ENCODE results near the gene REEP6. TPM values are rescaled to one million over a fixed set of nuclear protein-coding genes. Genes with fewer than 3 reads are reported as not detected.

Gene REEP6
- total and polyA plus RNA-seq, 3 donors from 2014 or later = 386 to 454 (median 429) TPM

DNA sequence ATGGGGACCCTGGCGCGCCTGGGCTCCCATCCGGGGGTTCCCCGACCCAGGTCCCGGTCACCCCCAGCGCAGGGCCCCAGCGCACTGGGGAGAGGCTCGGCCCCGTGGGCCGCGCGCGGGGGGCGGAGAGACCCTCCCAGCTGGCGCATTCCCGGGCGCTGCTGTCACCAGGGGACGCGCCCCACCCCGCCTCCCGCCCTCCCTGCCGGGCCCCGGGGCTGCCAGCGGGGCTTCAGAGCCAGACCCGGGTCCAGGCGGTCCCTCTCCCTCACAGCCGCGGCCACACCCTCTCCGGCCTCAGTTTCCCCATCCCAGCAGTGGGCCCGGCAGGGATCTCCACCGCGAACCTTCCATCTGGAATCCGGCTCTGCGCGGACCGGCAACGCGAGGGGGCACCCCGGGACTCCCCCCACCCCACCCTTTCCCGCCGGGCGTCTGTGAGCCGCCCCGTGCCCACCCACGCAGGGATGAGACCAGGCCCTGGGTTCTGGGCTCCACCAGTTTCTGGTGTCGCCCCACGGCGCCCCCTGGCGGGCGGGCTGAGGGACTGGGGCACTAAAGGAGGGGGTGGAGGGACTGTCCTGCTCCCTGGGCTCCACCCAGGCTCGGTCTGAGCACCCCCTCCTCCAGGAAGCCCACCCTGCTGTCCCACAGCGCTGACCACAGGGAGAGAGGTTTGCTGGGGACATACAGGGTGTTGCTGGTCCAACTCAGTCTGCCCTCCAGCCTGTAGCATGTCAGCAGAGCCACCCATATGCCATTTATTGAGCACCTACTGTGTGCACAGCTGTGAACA is 22.7 kb downstream of the REEP6 start:
- intact Hi-C loops (cut with DNase I; ENCODE audit: low total_unique reads) = no loop called here
- no peak for DNase-seq

DNA sequence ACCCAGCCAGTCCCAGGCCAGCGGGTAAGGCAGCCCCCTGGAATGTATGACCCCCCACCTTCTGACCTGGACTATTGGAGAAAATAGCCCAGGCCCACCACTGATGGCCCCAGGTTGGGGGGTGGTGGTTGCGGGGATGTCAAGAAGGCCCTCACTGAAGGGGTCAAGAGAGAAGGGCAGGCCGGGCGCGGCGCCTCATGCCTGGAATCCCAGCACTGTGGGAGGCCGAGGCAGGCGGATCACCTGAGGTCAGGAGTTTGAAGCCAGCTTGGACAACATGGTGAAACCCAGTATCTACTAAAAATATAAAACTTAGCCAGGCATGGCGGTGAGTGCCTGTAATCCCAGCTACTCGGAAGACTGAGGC is 23.3 kb downstream of the REEP6 start:
- Histone ChIP-seq H3K27ac (peak overlapping the region in 1 of 2 donors; percentile 85), H3K4me3 (no peak overlapping the region), H3K9me3 (no peaks in the 10 kb centered on the region), H3K27me3 (no peaks in the 10 kb centered on the region), H3K4me1 (peaks cover 11% of the 10 kb centered on the region), H3K36me3 (ENCODE audit: low read depth, missing control alignments) (no peaks in the 10 kb centered on the region)
- TF ChIP-seq, protein P1, sequence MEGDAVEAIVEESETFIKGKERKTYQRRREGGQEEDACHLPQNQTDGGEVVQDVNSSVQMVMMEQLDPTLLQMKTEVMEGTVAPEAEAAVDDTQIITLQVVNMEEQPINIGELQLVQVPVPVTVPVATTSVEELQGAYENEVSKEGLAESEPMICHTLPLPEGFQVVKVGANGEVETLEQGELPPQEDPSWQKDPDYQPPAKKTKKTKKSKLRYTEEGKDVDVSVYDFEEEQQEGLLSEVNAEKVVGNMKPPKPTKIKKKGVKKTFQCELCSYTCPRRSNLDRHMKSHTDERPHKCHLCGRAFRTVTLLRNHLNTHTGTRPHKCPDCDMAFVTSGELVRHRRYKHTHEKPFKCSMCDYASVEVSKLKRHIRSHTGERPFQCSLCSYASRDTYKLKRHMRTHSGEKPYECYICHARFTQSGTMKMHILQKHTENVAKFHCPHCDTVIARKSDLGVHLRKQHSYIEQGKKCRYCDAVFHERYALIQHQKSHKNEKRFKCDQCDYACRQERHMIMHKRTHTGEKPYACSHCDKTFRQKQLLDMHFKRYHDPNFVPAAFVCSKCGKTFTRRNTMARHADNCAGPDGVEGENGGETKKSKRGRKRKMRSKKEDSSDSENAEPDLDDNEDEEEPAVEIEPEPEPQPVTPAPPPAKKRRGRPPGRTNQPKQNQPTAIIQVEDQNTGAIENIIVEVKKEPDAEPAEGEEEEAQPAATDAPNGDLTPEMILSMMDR (IDR thresholded peaks at IDR 0.05) = no peak
- TF ChIP-seq POLR2A (IDR thresholded peaks at IDR 0.05) = no peak
- WGBS, 2 donors = 70 to 82% methylated on average over 8 to 10 of the region's 10 CpGs
- DNase-seq = no peak
- intact Hi-C loops (cut with DNase I; ENCODE audit: low total_unique reads) = no loop called here

More for the DNA sequence above, 22.7 kb downstream of the REEP6 start:
- Histone ChIP-seq H3K9me3 (no peaks in the 10 kb centered on the region), H3K4me1 (peaks cover 11% of the 10 kb centered on the region), H3K4me3 (peak overlapping the region; percentile 50 to 56), H3K27me3 (no peaks in the 10 kb centered on the region), H3K36me3 (ENCODE audit: low read depth, missing control alignments) (no peaks in the 10 kb centered on the region), H3K27ac (peak overlapping the region; percentile 31 to 85)
- WGBS, 2 donors = 3 to 40% methylated on average over 1 to 43 of the region's 52 CpGs
- no peak for TF ChIP-seq POLR2A (IDR thresholded peaks at IDR 0.05)
- TF ChIP-seq, protein P1 (IDR thresholded peaks at IDR 0.05) = peak; percentile 29 to 39 (median 38)

DNA sequence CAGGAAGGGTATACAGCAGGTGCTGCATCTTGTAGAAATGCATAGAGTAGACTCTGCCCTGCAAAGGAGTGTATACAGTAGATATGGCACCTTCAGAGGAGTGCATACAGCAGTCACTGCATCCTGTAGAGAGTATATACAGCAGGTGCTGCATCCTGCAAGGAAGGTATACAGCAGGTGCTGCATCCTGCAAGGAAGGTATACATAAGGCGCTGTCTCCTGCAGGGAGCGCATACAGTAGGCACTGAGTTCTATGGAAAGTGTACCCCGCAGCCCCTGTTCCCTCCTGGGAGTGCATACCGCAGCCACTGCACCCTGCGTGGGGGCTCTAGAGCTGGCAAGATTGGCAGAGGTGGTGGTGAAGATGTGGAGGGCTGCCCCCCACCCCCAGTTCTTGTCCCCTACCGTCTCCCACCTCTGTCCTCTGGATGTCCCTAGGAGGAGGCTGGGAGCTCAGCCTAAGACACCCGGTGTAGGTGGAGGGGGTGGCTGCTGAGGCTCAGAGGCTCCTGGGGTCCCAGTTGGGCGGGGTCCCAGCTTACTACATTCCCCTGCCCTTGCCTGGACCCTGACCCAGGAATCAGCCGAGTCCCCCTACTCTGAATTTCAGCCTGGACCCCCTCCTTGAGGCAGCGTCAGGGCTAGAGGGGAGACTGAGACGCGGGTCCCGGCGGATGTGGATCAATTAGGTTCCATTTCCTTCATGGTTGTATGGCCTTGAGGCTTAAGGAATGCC is 24.2 kb downstream of the REEP6 start:
- no peak for DNase-seq
- Histone ChIP-seq H3K9me3 (no peaks in the 10 kb centered on the region), H3K4me1 (peaks cover 10% of the 10 kb centered on the region), H3K27ac (no peak overlapping the region), H3K27me3 (no peaks in the 10 kb centered on the region), H3K4me3 (no peak overlapping the region), H3K36me3 (ENCODE audit: low read depth, missing control alignments) (no peaks in the 10 kb centered on the region)
- TF ChIP-seq, protein P1 (IDR thresholded peaks at IDR 0.05) = no peak
- TF ChIP-seq POLR2A (IDR thresholded peaks at IDR 0.05) = no peak
- WGBS, 2 donors = 60 to 72% methylated on average over 13 to 14 of the region's 14 CpGs
- intact Hi-C loops (cut with DNase I; ENCODE audit: low total_unique reads) = no loop called here

DNA sequence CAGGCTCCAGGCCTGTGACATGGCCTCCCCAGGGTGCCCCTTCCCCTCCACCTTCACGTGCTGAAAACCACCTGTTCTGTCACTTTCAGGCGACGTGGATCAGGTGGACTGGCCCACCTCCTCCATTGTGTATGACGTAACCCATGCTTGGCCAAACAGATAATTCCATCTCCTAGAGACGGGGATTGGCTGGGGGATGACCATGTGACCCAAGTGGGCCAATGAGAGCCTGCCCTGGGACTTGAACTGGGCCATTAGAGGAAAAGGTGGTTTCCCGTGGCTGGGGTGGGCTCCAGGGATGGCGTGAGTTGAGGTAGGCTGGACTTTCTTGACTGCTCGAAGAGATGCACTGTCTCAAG is 25.4 kb downstream of the REEP6 start:
- H3K36me3 ChIP-seq (ENCODE audit: low read depth, missing control alignments) = no peaks in the 10 kb centered on the region
- H3K27ac ChIP-seq = no peak overlapping the region
- no peak for TF ChIP-seq POLR2A (IDR thresholded peaks at IDR 0.05)
- TF ChIP-seq, protein P1 (IDR thresholded peaks at IDR 0.05) = no peak
- intact Hi-C loops (cut with DNase I; ENCODE audit: low total_unique reads) = no loop called here
- DNase-seq = peak; percentile 68
- no peaks in the 10 kb centered on the region for H3K27me3 ChIP-seq
- H3K4me1 ChIP-seq = peaks cover 10% of the 10 kb centered on the region
- no peaks in the 10 kb centered on the region for H3K9me3 ChIP-seq
- 61 to 80% methylated on average over 8 of the region's 8 CpGs for WGBS, 2 donors
- no peak overlapping the region for H3K4me3 ChIP-seq

Data from testis (tissue), 3 donors.